Activated naive CD4-positive, alpha-beta T cell treated with Interleukin-2 at 50 U/mL for 16 hours (primary cell): ENCODE data around the gene TLX2.

ENCODE experiments used
- DNase-seq: peaks from one replicate; pipeline ENCODE4 v3.0.0-alpha.2; 2020

The TLX2 gene

DNA sequence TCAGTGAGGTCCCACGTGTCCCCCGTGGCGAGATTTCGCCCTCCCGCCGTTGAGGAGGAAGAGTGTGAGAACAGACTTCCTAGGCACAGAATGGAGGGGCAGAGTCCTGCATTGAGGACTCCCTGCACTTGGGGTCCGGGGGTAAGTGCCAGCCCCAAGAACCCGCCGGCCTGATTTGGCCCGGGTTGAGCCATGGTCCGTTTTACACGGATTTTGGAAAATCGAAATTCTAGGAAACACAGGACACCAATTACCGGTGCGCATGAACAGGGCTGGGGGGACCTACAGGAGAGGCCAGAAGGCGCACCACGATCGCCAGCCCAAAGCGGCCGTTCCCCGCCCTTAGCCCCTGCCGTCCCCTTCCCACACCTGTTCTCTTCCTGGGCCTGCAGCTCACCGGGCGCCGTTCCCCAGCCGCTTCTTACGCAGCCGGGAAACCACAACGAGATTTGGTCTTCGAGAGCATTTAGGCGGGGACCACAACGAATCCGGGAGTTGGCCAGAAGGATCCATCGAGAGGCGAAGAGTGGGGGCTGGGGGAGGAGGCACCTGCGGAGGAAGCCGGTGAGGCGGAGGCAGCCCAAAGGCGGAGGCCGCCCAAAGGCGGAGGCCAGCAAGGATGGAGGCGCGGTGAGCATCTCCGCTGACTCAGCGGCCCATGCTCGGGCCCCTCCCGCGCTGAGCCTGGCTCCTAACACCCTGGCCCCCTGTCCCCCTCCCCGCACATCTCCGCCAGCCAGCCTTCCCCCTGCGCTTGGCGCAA lies 464 bp upstream of the TLX2 start:
- peak; percentile 36 for DNase-seq

DNA sequence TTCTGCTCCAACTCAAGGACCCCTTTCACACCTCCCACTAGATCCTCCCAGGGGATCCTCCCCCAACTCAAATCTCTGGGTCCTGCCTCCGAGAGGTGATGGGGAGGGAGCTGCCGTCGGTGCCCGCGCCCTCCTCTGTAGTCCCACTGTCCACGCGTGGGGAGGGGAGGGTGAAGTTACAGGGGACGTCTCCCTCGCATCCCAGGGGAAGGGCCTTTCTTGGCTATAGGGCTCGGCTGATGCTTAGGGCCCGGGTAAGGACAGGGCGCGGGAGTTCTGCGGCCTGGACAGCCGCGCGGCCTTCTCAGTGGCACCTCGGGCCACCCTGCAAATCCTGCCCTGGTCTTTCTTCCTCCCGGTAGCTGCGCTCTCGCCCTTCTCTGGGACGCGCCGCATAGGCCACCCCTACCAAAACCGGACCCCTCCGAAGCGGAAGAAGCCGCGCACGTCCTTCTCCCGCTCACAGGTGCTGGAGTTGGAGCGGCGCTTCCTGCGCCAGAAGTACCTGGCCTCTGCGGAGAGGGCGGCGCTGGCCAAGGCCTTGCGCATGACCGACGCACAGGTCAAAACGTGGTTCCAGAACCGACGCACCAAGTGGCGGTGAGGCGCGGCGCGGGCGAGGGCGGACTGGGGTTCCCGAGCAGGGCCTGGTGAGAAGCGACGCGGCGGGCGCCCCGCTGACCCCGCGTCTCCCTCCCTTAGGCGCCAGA lies 1.2 kb downstream of the TLX2 start:
- DNase-seq, result no peak

DNA sequence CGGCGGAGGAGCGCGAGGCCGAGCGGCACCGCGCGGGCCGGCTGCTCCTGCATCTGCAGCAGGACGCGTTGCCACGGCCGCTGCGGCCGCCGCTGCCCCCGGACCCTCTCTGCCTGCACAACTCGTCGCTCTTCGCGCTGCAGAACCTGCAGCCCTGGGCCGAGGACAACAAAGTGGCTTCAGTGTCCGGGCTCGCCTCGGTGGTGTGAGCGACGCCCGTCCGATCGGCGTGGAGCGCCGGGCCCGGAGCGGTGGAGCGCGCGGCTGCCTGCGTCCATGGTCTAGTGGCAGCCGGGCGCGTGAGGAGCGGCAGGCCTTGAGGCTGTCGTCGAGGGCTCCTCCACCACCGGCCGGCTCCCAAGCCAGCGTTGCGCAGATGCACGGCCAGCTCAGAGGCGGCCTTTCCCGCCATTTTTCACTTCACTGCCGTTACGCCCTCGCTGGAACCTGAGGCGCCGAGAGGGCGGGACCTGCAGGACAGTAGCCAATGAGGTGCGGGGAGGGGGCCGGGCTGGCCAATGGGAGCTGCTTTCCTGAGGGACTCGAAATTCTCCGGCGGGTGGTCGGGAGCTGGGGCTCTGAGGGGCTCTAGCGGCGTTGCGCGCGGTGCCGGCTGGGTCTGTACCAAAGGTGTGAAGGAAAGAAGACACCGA lies 1.9 kb downstream of the TLX2 start:
- DNase-seq, result peak; percentile 83

DNA sequence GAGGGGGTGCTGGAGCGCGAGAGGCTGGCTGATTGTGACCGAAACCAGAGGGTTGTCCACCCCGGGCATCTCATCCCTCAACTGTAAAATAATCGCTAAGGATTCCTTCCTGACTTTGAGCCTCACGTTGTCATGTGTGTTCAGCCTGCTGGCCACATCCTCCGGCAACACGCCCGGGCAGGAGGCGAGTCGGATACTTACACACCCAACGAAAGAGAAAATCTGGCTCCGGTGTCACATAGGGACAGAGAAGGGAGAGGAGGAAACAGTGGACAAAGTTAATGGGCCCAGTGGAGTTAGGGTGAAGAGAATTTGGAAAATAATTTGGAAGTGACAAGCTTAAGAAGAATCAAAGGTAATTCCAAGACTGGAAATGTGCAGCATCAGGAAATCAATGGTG lies 2.4 kb downstream of the TLX2 start:
- DNase-seq, result no peak

DNA sequence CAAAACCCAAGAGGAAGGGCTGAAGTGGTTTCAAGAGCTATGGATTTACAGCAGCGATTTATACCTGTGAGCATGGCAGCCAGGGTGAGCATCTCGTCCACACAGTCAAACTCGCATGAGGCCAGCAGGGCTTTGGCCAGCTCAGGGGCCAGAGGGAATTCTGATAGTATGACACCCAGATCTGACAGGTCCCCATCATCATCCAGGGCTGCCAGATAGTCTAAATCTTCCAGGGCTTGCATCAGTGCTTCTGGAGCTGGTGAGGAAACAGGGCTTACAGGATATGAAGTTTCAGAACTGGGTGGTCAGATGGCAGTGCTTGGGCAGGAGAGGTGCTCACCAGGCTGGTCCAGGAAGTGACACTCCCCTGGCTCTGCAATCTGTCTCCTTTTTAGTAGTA lies 8.3 kb downstream of the TLX2 start:
- DNase-seq, result no peak

DNA sequence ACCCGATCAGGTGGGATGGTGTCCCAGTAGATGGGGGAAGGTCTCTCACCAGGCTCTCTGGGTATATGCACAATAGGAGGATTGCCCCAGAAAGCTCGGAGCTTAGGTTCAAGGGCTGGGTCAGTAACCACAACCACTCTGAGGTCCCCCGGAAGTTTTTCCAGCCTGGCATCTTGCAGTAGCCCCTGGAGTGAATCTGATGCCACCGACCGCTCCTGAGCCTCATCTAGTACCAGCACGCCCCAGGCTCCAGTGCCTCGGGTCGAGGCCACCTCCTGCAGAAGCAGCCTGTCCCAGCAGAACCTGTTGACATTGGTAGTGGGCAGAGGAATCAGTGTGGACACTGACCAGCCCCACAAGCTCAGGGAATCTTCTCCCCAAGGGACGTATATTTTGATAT lies 9.8 kb downstream of the TLX2 start:
- no peak for DNase-seq

DNA sequence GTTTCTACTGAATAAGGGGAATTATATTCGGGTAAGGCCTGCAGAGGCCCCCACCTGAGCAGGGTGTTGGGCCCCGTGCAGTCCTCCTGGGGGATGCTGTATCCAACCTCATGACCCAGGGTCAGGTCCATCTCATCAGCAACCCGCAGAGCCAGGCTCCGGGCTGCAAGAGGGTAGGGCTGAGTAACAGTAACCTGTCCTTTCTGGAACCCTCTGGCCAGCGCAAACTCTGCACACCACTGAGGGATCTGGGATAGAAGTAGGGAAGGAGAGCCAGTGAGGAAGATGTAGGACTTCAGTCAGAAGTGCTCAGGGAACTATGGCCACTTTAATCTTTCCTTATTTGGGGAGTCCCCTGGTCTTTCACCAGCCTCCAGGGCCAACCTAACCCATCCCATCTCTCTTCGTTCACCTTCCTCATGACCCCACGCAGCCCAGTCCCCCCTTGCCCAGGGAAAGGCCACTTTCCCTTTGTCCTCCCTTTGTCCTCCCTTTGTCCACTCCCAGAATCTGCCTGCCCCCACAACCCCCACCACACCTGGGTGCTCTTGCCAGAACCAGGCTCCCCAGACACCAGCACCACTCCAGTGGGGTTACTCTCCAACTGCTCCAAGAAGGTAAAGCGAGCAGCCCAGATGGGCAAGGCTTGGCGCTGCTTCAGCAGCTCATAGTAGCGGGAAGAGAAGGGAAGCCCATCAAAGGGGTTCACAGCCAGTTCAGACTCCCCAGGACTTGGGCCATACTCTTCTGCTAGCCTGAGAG lies 10.9 kb downstream of the TLX2 start:
- no peak for DNase-seq

DNA sequence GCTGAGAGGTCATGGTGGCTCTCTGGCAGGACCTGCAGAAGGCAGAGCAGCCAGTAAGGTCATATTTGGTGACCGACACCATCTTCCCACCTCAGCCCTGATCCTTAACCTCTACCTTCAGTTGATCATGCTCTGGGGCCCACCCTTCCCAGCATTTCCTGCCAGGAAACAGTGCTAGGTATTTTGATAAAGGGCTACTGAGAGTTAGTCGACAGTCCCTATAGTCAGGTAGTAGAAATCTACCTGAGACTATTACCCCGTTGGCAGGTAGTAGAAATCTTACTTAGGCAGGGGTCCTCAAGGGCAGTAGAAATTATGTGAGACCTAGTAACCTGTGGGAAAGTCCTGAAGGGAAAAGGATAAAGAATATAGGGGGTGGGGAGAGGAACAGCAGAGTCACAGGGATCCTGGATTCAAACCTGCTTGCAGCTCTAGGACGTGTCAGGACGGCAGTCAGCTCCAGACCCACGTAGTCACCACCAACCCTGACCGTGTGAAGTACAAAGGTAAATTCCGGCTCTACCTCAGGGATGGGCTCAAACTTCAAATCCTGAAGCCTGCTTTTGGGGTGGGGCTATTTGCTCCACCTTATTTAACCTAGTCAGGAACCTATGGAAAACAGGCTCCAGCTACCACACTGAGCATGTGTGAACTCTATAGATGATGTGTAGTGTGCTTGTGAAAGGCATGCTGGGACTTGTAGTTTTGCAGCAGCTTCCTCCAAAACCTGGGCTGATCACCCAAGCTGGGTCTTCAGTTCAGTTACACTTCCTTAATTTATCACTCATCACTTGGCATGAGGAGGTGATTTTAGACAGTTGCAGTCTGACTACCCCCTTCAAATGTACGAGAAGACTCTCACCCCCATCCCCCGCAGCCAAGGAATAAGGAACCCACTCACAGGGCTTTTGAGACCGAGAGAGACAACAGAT lies 11.7 kb downstream of the TLX2 start, which contains the start of gene DQX1:
Gene DQX1 (minus strand): TSS at position 515 of the 932 bp plus-strand sequence. CDS start 502 bp downstream, at position 13.
- no peak for DNase-seq

DNA sequence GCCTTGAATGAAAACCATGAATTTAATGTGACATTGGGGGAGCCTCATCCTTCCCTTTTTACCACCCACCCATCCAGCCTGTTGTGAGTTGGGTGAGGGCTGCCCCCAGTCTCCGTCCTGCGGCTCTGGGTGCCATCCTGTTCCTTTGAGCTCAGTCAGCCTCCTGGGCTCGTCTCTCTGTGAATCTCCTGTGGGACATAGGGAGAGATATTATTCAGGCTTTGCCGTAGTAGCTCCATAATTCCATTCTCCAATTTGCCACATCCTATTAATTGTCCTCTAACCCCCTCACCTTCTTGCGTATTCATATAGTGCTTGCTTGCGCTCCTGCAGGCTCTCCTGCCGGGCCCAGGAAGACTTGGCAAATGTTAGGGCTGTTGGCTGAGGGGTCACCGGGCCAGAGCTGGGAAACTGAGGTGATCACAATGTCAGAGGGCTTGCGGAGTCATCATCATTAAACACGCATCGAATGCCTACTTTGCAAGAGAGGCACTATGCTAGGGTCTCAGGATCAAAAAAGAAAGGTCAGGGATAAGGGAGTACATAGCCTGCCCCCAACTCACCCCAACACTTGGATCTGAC lies 12.5 kb downstream of the TLX2 start:
- no peak for DNase-seq

DNA sequence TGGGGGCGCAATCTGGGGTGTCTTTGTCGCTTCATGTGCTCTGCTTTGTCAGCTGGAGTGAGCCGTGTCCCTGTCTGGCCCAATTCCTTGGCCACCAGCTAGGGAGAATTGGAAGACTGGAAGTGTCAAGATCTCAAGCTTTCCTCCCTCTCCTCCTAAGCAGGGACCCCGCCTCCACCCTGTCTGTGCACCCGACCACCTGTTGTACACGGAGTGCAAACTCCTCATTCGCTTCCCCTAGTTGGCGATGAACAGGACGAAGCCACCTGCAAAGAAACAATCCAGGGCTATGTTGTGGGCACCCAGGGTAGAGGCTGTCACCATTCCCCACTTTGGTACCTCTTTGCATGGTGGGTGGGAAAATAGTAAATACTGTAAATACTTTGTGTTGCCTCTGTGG lies 13.5 kb downstream of the TLX2 start:
- DNase-seq, result no peak

DNA sequence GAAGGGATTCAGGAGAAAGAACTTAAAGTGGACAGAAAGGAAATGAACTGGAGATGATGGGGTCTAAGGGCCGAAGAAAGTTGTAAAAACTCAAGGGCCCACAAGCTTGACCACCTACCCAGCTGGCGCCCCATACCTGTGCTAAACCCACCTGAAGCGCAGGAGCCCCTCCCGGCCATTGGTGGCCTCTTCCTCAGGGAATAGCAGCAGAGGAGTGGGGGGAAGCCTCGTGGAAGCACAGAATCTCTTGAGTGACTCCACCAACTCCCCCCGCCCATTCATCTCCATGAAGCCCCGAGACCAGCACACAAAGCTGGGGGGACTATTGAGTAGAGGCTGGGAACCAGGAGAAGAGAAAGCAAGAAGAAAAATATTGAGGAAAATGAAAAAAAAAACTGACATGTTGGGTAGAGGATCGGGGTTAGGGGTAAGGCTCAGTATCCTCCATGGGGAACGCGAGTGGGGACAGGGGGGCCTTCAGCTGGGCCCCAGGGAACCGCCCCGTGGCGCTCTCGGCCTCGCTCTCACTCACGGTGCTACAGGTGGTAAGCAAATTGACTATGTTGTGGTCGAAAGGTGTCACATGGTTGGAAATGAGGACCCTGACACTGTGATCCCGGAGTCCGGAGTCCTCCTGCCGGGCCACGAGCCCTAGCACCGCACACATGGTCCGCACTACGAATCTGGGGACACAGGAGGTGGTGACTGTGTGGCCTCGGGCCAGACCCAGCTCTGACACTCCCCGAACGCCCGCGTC lies 14.5 kb downstream of the TLX2 start:
- DNase-seq, result no peak

DNA sequence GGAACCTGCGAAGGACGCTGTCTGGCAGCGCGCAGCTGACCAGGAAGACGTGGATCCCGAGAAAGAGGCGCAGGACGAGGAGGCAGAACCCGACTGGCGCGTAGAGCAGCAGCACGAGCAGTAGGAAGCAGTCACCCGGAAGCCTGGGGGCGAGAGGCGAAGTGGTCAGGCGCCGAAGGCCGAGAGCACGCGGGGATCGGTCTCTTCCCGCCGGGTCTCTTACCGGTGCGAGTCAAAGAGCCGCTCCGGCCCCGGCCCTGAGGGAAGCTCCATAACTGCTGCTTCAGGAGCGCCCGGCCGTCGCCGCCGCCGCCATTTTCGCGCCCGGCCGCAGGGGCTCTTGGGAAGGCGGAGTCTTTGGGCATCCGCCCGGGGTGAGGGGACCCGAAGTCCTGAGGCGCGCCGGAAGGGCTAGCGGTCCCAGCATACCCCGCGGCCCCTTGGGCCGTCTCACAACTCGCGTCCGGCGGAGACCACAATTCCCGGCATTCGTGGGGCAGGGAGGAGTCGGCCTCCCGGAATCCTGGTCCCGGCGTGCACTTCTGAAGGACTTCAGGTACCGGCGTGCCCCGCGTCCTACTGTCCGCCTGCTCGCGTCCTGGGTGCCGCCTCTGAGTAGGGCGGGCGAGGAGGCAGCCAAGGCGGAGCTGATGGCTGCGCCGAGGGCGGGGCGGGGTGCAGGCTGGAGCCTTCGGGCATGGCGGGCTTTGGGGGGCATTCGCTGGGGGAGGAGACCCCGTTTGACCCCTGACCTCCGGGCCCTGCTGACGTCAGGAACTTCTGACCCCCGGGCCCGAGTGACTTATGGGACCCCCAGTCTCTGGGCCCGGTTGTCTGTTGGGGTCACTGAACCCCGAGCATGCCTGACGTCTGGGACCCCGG lies 15.3 kb downstream of the TLX2 start, which contains the start of the genes AUP1 and HTRA2:
Gene AUP1 (minus strand): TSS at position 350 of the 882 bp plus-strand sequence. CDS start 77 bp downstream, at position 273.
Gene HTRA2 (plus strand): TSS at position 577 of the 882 bp plus-strand sequence. CDS start 74 bp downstream, at position 651.
- peak; percentile 93 for DNase-seq

DNA sequence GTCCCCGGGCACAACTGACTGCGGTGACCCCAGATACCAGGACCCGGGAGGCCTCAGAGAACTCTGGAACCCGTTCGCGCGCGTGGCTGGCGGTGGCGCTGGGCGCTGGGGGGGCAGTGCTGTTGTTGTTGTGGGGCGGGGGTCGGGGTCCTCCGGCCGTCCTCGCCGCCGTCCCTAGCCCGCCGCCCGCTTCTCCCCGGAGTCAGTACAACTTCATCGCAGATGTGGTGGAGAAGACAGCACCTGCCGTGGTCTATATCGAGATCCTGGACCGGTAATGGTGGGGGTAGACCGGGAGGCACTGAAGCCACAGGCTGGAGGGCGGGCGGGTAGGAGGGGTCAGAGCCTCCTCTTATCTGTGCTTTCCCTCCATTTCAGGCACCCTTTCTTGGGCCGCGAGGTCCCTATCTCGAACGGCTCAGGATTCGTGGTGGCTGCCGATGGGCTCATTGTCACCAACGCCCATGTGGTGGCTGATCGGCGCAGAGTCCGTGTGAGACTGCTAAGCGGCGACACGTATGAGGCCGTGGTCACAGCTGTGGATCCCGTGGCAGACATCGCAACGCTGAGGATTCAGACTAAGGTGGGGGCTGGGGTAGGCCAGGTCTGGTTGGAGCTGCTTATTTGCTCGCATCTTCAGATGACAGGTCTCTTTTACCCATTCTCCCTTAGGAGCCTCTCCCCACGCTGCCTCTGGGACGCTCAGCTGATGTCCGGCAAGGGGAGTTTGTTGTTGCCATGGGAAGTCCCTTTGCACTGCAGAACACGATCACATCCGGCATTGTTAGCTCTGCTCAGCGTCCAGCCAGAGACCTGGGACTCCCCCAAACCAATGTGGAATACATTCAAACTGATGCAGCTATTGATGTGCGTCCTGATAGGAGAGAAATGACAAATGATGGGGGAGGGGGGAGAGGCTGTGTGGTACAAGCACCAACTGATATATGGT lies 16.3 kb downstream of the TLX2 start:
- DNase-seq, result peak; percentile 55

DNA sequence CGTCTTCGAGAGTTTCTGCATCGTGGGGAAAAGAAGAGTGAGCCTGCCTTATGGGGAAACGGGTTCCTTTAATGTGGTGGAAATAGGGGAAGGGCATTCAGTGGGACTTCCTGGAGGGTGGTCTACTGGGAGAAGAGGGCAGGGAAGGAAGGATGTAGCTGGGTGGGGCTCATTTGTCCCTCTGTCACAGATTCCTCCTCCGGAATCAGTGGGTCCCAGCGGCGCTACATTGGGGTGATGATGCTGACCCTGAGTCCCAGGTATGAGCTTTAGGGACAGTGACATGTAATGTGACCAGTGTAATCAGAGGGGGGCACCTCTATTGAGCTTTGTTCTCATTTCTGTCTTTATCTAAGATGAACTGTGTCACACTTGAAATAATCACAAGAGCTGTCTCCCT lies 17.4 kb downstream of the TLX2 start:
- no peak for DNase-seq

DNA sequence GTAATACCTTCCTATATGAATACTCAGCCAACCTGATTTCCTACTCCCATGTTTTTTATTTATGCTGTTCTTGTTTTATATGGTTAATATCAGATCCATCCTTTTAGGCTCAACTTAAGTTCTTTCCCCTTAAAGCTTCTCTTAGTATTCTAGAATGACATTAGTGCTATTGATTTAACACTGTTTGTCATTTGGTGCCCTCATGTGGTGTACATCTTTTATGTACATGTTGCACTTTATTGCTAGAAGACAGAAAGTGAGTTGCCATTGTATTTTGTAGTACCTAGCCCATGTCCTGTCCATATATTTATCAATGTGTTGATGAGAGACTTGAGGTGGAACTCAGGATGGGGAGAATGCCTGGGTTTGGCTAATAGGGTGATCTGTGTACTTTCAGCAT lies 18.0 kb downstream of the TLX2 start:
- DNase-seq, result no peak

DNA sequence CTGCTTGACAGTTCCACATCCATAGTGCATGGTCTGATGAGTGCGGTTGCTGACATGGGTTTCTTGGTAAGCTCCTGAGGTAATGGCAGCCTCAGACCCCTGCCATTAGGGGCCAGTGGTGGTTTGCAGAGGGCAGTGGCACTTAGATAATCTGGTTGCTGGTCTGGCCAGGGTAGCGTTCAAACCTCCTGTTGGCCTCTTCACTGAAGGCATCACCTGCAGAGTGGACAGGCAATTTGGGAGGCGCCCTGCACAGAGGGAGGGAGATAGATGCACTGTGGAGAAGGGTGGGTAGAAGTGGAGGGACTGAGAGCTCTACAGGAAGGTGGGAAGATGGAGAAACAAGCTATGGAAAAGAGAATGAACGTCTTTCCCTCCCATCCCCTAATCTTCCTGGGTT lies 19.2 kb downstream of the TLX2 start:
- DNase-seq, result no peak

DNA sequence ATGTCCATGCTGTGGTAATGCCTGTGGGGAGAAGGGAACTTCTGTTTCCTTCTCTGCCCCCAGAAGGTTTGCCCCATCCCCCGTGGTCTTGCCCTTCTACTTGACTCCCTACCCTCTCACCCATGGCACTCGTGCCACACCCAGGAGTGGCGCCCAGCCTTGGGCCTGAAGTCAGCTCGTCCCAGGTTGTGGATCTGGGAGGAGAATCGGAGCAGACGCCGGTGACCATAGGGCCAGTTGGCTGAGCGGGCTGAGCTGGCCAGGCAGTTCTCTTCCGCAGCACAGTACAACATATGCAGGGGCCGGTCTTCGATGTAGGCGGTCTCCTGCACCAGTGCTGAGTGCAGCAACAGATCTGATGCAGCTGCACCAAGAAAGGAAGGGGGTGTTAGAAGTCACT lies 20.2 kb downstream of the TLX2 start:
- no peak for DNase-seq

DNA sequence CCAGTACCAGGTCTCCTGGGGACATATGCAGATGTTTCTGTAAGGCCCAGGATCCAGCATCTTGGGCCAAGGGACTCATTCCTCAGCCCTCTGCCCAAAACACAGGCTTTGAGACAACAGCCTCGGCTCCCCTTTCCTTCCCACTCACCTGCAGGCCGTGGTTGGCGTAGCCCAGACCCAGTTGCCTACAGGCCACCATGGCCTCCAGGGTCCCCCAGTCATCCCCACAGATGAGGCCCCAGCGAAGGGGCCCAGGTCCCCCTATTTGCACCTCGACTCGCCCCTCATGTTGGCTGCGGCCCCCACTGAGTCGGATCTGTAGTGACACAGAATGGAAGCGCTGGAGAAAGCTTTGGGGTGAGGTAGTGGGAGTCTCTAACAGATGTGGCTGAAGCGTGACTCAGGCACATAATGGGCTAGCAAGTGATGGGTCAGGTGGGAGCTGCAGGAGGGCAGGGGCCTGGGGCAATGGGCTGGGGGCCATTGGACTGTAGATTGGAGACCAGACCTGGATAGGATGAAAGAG lies 21.3 kb downstream of the TLX2 start:
- DNase-seq, result no peak
